Stimulated activated CD4-positive, alpha-beta T cell treated with anti-CD3 and anti-CD28 coated beads, Interleukin-12 subunit alpha, Interleukin-12 subunit beta, amount 100 ng/mL, for 48 hours (primary cell): ENCODE measurements around the gene BPIFB2.
A peak's percentile ranks its signal among the peaks of the same experiment; 100 is the strongest.

Experiments
- DNase-seq, 3 donors: peaks; one replicate each; pipeline ENCODE4 v3.0.0-alpha.2; 2020; ENCODE audit warnings: low read depth in 2 of 3, low spot score in 1 of 3

Gene BPIFB2

DNA sequence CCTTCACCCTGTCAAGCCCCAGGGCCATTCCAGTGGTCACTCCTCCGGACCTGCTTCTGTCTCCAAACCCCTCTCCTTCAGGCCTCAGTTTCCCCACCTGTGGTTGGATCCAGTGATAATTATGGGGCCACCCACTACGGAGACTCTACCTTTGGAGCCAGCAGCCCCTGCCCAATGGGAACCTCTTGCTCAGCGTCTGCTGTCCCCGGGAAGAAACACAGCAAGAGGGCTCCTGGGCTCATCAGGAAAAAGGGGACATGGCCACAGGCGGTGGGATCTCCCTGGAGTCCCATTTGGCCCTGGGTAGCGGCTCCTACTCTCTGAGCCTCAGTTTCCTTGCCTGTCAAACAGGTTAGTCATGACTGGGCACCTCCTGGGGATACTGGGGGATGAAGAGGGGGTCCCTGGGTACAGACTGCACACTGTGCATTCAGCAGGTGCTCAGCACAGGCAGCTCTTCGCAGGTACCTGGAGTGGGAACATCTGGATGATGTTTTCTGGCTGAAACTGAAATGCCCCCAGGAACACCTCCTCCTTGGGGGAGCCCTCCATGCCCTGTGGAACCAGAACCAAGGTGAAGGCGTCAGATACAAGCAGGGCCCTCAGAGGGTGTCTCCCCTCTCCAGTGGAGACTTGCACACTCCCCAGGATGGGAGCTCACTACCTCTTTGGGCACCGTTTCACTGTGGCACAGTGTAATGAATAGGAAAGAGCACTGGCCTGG lies 22.7 kb upstream of the BPIFB2 start:
- DNase-seq = no peak

DNA sequence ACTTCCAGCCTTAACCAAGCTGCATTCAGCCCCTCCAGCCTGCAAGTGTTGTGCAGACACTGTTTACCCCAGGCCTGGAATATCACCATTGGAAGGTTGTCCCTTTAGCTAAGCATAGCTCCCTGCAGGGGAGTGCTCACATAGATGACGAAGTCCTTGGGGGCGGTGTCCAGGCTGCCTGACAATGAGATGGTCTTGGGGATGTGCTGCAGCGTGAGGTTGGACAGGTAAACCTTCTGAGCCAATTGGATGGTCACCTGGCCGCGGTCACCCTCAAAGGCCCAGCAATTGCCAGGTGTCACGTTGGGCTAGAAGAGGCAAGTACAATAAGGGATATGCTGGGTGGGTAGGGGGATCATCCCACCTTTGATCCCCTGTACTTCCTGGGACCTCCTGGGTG lies 21.9 kb upstream of the BPIFB2 start:
- no peak for DNase-seq

- no peak for DNase-seq
These were observed 21.1 kb upstream of the BPIFB2 start for GRCh38 chr20:32986331-32986966.

DNA sequence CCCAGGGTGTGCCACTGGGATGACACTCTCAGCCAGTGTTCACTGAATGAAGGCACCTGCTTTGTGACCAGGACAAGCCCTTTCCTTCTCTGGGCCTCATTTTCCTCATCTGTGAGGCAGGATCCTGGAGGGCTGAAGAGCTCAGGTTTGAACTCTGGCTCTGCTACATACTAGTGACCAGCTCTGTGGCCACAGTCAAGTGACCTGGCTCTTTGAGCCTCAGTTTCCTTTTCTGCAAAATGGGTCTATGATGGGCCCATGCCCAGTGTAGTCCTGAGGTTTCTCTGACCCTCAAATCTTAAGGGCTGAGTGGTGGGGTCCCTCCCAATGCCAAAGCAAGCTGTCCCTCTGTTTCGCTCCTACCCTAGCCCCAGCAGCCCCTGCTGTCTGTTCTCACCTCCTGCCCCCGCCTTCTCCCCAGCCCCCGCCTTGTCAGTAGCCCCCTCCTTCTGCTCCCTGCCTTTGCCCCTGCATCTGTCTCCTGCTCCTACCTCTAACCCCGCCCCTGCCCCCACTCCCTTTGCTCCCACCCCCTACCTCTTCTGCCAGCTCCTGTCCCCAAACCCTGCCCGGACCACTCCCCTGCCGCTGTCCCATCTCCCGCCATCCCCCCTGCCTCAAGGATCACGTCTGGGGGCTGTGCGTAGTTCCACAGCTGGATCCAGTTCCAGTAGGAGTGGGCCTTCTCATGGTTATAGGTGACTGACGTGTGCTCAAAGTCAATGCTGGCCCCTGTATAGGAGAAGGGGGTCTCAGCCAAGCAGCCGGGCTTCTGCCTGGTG lies 20.3 kb upstream of the BPIFB2 start:
- DNase-seq = no peak

- no peak for DNase-seq
These were observed 19.5 kb upstream of the BPIFB2 start for GRCh38 chr20:32988008-32988407.

DNA sequence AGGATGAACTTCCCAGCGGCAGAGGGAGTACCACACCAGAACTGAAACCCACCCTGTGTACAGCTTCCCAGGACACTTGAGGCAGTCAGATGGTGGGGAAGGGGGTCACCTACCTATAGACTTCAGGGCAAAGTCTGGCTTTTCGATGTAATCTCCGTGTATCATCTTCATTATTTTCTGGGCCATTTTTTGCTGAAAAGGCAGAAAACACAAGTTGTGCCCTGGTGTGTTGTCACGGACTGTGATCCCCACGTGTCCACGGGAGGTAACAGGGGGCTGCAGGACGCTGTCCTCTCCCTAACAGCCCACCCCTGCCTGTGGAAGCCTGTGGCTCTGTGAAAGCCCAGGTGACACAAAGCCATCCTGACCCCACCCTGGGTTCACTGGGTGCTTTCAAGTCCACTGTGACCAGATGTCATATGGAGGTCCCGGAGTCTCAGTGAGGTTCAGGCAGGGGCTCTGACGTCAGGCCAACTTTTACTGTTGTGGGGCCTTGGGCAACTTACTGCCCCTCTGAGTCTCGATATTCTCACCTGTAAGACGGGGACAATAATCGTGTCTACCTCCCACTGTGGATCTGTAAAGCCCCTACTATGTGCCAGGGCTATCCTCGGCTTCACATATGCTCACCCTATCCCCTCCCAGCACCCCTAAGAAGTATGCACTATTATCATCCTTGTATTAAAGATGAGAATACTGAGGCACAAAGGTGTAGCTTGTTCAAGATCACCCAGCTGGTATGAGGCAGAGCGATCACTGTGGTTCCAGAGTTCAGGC lies 17.8 kb upstream of the BPIFB2 start:
- DNase-seq = no peak

GRCh38 chr20:32990426-32990825 lies 17.1 kb upstream of the BPIFB2 start:
- DNase-seq = no peak

DNA sequence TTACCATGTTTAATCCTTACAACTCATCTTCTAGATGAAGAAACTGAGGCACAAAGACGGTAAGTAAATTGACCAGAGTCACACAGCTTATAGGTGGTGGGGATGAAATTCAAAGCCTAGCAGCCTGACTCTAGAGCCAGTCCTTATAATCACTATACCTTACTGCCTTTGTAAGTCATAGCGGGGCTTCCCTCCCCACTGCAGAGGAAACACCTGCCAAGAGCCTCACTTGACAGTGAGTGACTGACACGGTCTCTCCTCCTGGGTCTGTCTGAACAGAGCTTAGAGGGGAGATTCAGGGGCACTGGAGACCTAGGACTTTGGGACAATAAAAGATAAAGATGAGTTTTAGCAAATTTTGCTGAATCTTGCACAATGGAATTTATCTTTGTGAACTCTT lies 16.1 kb upstream of the BPIFB2 start:
- DNase-seq = no peak

- DNase-seq = no peak
These were observed 15.5 kb upstream of the BPIFB2 start for GRCh38 chr20:32991792-32992641.

- DNase-seq = no peak
These were observed 13.9 kb upstream of the BPIFB2 start for GRCh38 chr20:32993496-32994050.

- DNase-seq = no peak
These were observed 11.7 kb upstream of the BPIFB2 start for GRCh38 chr20:32995802-32996201.

GRCh38 chr20:32997431-32997830 lies 10.1 kb upstream of the BPIFB2 start:
- no peak for DNase-seq

DNA sequence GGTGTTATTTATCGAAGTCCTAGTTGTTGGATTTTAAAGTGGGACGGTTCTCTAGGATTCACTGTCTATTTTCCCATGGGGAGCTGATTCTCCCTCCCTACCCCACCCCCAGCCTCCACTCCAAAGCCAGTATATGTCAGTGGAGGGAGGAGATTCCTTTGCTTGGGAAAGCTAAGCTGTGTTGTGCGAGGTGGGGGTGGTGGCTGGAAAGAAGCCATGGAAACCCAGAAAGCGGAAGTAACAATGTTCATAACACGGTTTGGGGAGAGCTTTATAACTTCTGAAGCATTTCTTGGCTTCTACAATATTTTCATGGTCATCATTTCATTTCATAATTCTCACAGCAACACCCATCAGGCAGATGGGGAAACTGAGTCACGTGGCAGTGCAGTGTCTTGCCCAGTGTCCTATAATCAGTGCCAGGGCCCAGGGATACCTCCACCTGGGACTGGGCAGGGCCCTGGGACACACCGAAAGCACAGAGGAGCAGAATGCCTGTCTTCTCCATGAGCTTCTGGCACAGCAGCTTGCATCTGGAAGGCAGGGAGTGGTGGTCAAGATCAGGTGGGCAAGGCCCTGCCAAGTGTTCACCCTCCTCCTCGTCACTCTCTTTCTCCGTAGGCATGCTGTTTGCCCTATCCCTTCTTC lies 7.8 kb upstream of the BPIFB2 start:
- DNase-seq = no peak

DNA sequence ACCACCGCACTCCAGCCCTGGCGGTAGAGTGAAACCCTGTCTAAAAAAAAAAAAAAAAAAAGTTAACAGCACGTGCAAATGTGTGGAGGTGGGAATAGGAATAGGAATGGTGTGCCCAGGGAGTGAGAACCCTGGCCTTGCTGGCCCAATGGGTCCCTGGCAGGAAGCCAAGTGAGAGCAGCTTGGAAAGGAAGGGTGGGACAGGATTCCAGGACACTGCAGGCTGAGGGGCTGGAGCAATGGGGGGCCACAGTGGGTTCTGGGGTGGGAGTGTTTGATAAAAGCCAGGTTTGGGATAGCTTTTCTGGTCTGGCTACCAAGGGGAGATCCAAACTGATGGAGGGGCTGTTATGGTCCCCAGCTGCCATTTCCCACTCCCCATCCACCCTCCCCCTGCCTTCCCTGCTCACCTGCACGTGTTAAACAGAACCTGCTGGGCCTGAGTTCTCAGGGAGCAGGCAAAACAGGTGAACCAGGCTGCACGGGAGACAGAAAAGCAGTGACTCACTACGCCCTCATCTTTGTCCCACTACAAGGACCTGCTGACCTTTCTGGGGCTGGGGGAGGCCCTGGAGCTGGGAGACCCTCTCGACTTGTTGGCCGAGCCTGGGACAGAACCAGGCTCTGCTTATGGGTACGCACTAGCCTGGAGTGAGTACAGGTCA lies 6.6 kb upstream of the BPIFB2 start:
- DNase-seq = no peak

DNA sequence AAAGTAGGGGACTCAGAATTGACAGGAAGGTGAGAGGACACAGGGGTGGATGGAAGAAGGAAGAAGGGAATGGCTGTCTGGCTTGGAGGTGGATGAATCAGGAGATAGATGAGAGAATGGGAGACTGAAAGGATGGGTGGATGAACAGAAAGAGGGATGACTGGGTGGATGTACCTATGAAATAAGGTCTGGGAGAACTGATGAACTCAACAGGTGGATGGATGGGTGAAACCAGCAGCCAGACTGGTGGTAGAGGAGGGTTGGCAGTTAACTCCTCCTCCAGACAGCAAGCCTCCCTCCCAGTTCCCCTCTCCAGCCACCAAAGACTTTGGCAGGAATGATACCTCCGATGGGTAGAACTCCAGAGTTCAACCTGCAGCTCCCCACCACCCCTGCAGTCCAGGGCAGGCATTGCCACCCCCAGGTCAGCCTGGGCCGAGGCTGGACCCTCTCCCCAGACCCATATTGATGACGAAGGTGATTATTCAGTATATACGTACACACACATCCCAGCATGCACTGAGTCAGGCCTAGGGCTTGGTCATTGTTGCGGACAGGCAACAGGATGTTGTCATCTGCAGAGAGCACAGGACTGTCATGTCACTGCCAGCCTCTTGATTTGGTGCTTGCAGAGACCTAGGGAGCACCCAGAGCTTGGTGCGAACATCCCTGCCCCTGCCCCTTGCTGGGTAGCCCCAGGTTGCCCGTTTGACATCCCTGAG lies 5.3 kb upstream of the BPIFB2 start:
- no peak for DNase-seq

DNA sequence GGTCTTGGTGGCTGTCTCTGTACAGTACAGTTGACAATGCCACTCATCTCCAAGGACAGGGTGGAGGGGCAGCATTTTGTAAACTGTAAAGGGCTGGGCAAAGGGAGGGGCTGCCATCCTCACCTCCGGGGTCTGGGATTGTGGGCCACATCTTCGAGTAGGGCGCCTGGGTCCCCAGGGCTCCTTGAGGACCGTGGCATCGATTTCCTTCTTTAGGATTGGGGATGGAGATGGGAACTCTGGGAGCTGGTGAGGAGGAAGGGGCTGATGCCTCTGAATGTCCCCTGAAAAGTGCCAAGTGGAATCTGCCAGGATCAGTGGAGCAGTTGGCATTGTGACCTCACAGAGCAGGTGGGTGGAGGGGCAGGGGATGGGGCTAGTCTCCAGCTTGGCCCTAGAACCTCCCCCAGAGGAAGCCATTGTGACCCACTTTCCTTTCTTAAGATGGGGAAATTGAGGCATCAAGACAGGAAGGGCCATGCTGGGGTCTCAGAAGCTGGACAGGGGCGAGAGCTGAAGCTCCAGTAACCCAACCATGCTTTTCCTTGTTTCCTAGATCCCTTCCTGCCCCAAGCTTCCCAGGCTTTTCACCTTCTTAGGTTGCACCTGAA lies 3.3 kb upstream of the BPIFB2 start, which contains the start of gene SUN5:
Gene SUN5 (minus strand): TSS at position 293 of the 611 bp plus-strand sequence. CDS start 93 bp downstream, at position 200.
- DNase-seq = no peak

DNA sequence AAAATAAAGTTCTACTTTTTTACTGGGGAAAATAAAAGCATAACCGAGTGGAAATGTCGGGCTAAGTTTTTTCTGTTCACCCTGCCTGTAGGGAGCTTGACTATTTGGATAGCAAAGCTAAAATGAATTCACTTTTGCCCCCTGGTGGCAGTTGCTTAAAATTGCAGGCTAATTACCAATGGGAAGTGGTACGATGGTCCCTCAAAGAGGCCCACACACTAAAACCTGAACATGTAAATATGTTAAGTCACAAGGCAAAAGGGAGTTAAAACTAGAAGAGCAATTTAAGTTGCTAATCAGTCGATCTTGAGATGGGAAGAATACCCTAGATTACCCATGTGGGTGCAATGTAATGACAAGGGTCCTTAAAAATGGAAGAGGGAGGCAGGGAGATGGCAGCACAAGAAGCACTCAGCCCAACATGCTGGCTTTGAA lies 2.4 kb upstream of the BPIFB2 start:
- DNase-seq = peak in 1 of 3 donors; percentile 51
